Epithelial cell of proximal tubule (primary cell): ENCODE data around the gene TRAF7. TPM values are rescaled to one million over a fixed set of nuclear protein-coding genes. Genes with fewer than 3 reads are reported as not detected.

Experiments used
- DNase-seq: peaks from one replicate; pipeline ENCODE4 v3.0.0-alpha.2; 2011; ENCODE audit warnings: low read depth
- H3K4me3 ChIP-seq: 2 replicates; pipeline ENCODE4 v1.5.1; 2011; ENCODE audit warnings: low read depth, mild to moderate bottlenecking, low read length
- total RNA-seq: library from RNA; depleted of rRNA; stranded (reverse); fragments of >200 nt; gene quantifications from 2 replicates; pipeline ENCODE4 v1.2.3, GENCODE V29; 2015
- TF ChIP-seq, protein P1 (sequence below): conservative IDR thresholded peaks from 2 replicates; pipeline ENCODE4 v1.5.1; 2012; ENCODE audit warnings: low read depth, mild to moderate bottlenecking, low read length

Gene TRAF7
- total RNA-seq, 1 donor from 2014 or later = 48.6 TPM

DNA sequence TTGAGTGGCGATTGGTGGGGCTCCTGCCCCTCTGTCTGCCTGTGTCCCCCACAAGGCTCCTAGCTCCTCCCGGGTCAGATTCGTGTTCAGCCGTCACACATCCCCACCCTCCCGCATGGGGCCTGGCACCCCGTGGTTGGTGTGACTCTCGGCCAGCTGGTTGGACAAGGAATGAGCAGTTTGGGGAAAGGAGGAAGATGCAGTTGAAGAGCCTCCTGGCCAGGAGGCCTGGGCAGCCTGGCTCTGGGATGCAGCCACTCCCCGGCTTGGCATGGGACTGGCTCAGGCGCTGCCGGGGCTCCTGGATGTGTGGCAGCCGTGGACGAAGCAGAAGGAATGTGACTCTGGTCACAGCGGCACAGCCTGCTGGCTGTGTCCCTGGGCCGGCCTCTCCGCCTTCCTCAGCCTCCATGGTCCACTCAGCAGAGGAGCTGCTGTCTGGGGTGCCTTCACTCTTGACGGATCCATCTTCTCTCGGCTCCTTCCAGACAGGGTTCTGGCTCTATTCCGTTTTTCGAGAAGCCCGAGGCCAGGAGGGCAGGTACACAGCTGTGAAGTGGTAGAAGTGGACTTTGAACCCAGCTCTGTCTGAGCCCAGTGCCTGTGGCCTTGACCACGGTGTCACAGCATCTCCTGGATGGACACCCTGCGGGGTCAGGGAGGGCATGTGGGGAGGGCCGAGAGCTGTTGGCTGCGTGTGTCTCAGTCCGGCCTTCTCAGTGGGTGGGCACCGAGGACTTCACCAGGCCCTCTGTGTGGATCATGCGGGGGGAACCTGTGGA lies 2.1 kb downstream of the TRAF7 start:
- H3K4me3 ChIP-seq = peak overlapping the region; percentile 72
- TF ChIP-seq, protein P1, sequence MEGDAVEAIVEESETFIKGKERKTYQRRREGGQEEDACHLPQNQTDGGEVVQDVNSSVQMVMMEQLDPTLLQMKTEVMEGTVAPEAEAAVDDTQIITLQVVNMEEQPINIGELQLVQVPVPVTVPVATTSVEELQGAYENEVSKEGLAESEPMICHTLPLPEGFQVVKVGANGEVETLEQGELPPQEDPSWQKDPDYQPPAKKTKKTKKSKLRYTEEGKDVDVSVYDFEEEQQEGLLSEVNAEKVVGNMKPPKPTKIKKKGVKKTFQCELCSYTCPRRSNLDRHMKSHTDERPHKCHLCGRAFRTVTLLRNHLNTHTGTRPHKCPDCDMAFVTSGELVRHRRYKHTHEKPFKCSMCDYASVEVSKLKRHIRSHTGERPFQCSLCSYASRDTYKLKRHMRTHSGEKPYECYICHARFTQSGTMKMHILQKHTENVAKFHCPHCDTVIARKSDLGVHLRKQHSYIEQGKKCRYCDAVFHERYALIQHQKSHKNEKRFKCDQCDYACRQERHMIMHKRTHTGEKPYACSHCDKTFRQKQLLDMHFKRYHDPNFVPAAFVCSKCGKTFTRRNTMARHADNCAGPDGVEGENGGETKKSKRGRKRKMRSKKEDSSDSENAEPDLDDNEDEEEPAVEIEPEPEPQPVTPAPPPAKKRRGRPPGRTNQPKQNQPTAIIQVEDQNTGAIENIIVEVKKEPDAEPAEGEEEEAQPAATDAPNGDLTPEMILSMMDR = no peak
- no peak for DNase-seq

DNA sequence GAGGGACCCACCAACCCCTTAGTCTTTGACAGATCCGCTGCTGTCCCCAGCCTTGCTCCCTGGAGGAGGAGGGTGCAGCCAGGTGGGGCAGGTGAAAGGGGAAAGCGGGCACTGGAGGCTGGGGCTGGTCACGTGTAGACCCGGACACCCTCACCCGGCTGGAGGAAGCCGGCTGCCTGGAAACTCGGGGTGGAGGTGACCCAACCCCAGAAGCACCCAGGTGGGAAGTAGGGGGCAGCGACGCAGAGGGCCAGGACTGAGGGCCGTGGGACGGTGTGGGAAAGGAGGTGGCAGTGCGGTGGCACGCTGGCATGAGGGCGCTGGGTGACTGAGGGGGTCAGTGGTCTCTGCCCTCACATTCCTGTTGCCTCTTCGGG lies 2.7 kb downstream of the TRAF7 start:
- TF ChIP-seq, protein P1 = no peak
- no peak overlapping the region for H3K4me3 ChIP-seq

DNA sequence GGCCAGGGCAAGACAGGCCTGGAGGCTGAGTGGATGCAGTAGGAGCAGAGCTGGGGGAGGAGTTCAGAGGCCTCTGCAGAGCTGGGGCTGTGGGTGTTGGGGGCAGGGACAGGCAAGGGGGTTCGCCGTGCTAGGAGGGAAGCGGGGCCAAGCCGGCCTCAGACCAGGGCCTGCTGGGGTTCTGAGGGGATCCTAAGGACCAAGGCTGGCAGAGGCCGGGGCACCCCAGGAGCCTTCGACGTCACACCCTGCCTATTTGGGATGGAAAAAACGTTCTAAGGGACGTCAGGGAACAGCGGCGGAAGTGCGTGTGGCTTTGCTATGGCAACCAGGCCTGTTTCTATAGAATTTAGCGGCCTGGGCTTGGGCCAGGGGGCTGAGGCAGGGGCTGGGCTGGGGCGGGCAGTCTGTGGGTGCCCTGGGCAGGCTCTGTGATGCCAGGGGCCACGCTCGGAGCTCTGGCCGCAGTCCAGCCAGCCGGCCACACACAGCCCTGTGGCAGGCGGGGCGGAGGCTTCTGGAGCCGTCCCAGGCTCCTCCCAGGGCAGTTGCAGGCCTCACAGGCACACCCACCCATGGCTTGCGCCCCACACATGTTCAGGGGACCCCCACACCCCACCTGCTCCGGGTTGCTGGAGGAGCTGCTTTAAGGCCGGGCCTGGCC lies 3.7 kb downstream of the TRAF7 start:
- DNase-seq = no peak
- TF ChIP-seq, protein P1 = no peak
- no peak overlapping the region for H3K4me3 ChIP-seq

More for the DNA sequence above, 2.7 kb downstream of the TRAF7 start:
- DNase-seq = no peak

DNA sequence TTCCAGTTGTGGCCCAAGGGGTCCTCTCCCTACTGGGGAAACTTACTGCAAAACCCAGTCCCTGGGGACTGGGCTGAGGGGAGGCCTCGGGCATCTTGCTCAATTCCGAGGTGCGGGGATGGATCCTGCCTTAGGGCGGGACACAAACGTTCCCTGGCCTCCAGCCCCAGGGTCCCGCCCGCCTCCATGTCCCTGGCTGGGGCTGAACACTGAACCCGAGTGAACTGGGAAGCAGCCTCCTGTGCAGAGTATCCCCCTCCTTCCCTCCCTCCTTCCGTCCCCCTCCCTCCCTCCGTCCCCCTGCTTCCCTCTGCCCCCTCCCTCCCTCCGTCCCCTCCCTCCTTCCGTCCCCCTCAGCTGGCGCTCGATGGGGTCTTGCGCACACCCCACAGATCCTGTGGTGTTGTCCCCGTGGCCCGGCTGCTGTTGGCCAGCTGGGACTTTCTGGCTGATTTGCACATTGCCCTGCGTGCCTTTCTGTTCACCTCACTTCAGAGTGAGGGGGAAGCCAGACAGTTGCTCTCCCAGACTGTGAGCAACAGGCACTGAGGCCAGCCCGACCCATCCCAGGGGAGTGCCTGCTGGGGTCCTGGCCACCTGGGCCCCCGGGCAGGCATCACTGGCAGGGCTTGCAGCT lies 5.5 kb downstream of the TRAF7 start:
- no peak for DNase-seq
- no peak overlapping the region for H3K4me3 ChIP-seq
- TF ChIP-seq, protein P1 = no peak

DNA sequence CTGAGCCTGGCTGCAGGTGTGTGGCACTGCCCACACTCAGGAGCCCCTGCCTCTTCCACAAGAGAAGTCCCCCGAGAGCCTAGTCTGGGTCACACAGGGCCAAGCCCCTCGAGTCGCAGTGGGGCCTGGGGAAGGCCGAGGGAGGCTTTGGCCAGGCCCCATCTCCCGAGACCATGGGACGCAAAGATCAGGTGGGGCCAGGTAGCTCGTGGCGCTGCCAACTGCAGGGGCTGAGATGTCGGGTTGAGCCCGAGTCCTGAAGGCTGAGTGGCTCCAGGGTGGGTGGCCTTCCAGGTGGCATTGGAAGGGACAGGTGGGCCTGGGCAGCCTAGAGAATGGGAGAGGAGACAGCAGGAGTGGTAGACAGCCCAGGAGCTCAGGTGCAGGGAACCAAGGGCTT lies 6.3 kb downstream of the TRAF7 start:
- DNase-seq = no peak
- H3K4me3 ChIP-seq = no peak overlapping the region
- TF ChIP-seq, protein P1 = no peak

DNA sequence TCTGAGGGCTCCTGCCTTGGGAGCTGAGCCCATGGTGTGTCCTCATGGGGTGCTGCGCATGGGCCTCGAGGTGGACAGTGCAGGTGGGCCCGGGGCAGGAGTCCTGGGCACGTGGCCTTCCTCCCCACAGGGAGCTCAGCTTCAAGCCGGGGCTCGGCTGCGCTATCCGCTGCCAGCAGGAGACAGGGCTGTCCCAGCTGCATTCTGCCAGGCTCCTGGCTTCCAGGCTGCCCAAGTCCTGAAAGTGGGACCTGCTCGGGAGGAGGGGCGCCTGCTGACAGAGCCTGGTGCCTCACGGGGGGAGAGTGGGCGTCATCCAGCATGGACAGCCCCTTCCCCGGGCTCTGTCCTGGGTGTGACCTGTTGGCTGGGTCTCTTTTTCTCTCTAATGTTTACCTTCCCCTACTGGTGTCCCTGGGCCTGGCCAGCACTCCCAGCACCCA lies 7.1 kb downstream of the TRAF7 start:
- TF ChIP-seq, protein P1 = no peak

More for the DNA sequence above, 7.1 kb downstream of the TRAF7 start:
- H3K4me3 ChIP-seq = no peak overlapping the region
- no peak for DNase-seq
